ENCODE measurements around the gene MALRD1. TPM values are rescaled to one million over a fixed set of nuclear protein-coding genes. Genes with fewer than 3 reads are reported as not detected.
A peak's percentile ranks its signal among the peaks of the same experiment; 100 is the strongest.
"Not testable (repeated sequence)": the region's sequence is repeated elsewhere in the genome, so short reads cannot be mapped to it uniquely, and the experiment has no call there.

MALRD1 gene
- total RNA-seq, 1 donor from 2014 or later, result 0.40 TPM

GRCh38 chr10:19451937-19452336 is 403.3 kb downstream of the MALRD1 start:
- intact Hi-C loops (cut with DNase I), result no loop called here
- no peak for DNase-seq (ENCODE audit: low spot score)

DNA sequence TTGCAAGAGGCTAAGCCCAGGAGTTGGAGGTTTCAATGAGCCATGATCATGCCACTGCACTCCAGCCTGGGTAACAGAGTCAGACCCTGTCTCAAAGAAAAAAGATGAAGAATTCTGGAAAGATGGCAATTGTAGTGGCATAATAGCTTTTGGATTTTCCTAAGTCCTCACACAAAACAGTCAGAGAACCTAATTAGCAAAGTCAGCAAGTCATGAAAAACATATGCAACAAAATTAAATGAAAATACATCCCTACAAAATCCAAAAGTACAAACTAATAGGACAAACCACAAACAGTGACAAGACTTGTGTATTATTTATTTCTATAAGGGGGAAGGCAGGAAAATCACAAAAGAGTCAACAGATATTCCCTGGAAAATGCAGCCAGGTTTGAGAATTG is 405.4 kb downstream of the MALRD1 start:
- intact Hi-C loops (cut with DNase I), result no loop called here
- no peak for DNase-seq (ENCODE audit: low spot score)

- intact Hi-C loops (cut with DNase I), result no loop called here
Observed at GRCh38 chr10:19461588-19461987, 413.0 kb downstream of the MALRD1 start.

GRCh38 chr10:19466709-19467108 is 418.1 kb downstream of the MALRD1 start:
- no peak for DNase-seq (ENCODE audit: low spot score)
- intact Hi-C loops (cut with DNase I), result no loop called here

More at GRCh38 chr10:19461588-19461987, 413.0 kb downstream of the MALRD1 start:
- DNase-seq (ENCODE audit: low spot score), result no peak

DNA sequence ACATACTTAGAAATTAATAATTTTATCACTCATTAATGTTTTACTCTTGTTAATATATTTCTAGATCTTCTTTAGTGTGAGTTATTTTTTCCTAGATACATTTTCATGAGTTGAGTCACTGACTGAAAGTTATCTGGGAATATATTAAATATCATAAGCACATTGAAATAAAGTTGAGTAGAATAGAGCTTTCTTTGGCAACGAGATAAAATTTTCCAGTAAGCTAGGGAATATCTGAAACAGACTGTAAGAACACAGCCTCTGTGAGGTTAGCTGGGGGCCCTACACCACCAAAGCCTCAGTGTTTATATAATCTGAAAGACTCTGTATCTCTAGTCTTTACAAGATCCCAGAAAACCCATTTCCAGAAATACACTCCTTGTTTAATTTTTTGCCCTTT is 419.8 kb downstream of the MALRD1 start:
- intact Hi-C loops (cut with DNase I), result no loop called here
- DNase-seq (ENCODE audit: low spot score), result no peak

DNA sequence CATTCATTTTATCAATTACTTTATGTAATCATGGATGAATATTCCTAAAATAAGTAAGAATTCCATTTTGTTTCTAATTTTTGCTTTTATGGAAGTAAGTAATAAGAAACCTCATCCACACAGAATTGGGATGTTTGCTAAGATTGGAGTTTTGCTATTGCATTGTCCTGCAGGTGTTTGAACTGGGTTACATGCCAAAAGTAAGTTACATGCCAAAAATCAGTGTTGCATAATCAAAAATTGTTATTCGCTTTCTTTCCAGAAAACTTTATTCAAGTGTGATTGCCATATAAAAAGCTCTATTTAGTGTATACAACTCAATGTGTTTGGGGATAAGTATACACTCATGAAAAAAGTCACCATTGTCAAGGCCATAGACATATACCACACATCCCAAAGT is 420.9 kb downstream of the MALRD1 start:
- intact Hi-C loops (cut with DNase I), result no loop called here

GRCh38 chr10:19479854-19480253 is 431.3 kb downstream of the MALRD1 start:
- intact Hi-C loops (cut with DNase I), result no loop called here
- no peak for DNase-seq (ENCODE audit: low spot score)

More for the DNA sequence above, 420.9 kb downstream of the MALRD1 start:
- DNase-seq (ENCODE audit: low spot score), result no peak

DNA sequence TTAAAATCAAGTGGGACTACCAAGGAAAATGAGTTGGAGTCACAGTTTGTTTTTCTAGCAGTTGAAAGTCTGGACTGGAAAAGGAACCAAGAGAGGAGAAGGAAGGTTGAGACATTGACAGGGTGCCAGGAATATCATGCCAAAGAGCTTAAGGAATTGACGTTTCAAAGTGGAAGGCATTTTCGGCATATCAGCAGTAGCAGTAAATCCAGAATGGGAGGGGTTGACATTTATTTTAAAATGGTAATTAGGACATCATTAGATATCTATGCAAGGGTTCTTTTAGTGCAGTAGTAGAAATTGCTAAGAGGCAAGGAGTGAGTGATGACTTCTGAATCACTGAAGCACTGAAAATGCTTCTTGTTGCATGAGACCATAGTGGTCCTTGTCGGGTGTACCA is 431.8 kb downstream of the MALRD1 start:
- DNase-seq (ENCODE audit: low spot score), result no peak
- intact Hi-C loops (cut with DNase I), result no loop called here

DNA sequence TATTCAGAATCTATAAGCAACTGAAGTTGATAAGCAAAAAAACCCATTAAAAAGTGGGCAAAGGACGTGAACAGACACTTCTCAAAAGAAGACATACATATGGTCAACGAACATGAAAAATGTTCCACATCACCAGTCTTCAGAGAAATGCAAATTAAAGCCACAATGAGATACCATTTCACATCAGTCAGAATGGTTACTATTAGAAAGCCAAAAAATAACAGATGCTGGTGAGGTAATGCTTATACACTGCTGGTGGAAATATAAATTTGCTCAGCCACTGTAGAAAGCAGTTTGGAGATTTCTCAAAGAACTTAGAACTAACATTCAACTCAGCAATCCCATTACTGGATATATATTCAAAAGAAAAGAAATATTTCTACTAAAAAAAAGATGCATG is 434.8 kb downstream of the MALRD1 start:
- intact Hi-C loops (cut with DNase I), result no loop called here
- DNase-seq (ENCODE audit: low spot score), result no peak

GRCh38 chr10:19488592-19489280 is 440.1 kb downstream of the MALRD1 start:
- peak; percentile 74 for DNase-seq (ENCODE audit: low spot score)
- intact Hi-C loops (cut with DNase I), result no loop called here

GRCh38 chr10:19491166-19491565 is 442.6 kb downstream of the MALRD1 start:
- no peak for DNase-seq (ENCODE audit: low spot score)
- intact Hi-C loops (cut with DNase I), result no loop called here

GRCh38 chr10:19493917-19494316 is 445.3 kb downstream of the MALRD1 start:
- no peak for DNase-seq (ENCODE audit: low spot score)
- intact Hi-C loops (cut with DNase I), result no loop called here

DNA sequence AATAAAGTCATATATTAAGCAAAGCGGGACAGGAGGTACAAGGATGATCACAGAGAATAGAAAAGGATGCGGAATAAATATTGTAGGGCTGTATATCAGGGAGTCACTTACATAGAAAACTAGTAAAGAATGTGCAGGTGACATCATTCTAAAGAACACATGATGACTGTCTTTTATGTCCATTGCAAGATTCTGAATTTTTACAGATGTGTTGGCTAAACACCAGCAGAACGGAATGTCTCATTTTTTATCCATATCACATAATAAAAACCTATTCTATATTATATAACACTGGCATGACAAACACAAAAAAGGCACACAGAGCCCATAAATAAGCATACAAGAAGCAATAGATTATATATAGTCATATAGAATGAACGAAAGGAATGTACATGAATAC is 448.4 kb downstream of the MALRD1 start:
- no peak for DNase-seq (ENCODE audit: low spot score)
- intact Hi-C loops (cut with DNase I), result no loop called here

DNA sequence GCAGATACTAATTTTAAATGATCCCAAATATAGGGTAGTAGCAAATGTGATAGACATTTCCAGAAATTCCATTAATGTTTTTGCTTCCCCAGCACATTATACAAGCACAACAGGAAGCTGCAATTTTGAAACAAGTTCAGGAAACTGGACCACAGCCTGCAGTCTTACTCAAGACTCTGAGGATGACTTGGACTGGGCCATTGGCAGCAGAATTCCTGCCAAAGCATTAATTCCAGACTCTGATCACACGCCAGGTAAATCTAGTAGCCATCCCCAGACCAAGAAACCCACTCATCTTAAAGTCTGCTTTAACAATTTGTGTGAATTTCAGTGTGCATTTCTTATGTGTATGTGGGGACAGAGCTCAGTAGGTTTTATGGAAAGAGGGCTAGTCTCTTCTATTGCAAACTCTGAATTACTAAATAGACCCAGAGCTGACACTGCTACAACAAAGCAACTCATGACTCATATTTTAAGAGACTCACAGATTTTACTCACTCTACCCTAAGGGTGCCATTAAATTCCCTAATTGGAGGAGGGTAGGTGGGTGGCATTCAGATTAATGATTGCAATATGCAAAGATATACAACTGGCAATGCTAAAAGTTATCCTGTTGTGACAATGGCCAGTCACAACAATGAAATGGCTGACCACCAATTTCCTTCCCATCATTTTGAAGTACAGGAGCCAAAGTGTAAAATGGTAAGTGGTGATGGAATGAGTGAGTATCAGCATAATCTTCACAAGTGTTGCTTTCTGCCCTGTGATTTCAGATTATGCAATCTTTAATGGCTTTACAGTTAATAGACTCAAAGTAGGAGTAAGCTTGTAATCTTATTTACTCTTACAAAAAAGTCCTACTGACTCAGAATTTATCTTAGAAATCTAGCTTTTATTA is 450.0 kb downstream of the MALRD1 start:
- intact Hi-C loops (cut with DNase I), result no loop called here
- DNase-seq (ENCODE audit: low spot score), result no peak

- no peak for DNase-seq (ENCODE audit: low spot score)
- intact Hi-C loops (cut with DNase I), result no loop called here
Observed at GRCh38 chr10:19499291-19499770, 450.7 kb downstream of the MALRD1 start.

DNA sequence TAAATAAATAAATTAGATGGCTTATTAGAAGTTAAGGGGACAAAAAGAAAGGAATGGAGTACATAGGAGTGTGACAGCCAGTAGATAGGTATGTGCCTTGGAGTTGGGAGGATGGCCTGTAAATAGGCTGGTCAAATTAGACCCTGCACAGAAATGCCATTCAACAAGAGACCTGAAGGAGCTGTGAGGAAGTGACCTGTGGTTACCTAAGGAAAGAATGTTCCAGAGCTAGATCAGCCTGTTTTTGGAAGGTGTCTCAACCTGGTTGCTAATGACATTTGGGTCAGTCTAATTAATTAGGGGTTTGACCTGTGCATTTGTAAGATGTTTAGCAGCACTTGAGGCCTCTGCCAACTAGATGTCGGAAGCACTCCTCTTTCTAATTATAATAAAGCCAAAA is 452.4 kb downstream of the MALRD1 start:
- DNase-seq (ENCODE audit: low spot score), result no peak
- intact Hi-C loops (cut with DNase I), result no loop called here

- intact Hi-C loops (cut with DNase I), result no loop called here
Observed at GRCh38 chr10:19505320-19506312, 457.0 kb downstream of the MALRD1 start.

DNA sequence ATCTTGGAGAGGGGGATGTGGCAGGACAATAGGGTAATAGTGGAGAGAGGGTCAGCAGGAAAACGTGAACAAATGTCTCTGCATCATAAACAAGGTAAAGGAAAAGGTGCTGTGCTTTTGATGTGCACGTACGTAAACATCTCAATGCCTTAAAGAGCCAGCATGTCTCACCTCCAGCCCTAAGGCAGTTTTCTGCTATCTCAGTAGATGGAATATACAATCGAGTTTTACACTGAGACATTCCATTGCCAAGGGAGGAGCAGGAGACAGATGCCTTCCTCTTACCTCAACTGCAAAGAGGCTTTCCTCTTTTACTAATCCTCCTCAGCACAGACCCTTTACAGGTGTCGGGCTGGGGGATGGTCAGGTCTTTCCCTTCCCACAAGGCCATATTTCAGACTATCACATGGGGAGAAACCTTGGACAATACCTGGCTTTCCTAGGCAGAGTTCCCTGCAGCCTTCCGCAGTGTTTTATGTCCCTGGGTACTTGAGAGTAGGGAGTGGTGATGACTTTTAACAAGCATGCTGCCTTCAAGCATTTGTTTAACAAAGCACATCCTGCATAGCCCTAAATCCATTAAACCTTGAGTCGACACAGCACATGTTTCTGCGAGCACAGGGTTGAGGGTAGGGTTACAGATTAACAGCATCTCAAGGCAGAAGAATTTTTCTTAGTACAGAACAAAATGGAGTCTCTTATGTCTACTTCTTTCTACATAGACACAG is 461.6 kb downstream of the MALRD1 start:
- DNase-seq (ENCODE audit: low spot score); intact Hi-C loops (cut with DNase I): not testable (repeated sequence)

More at GRCh38 chr10:19505320-19506312, 457.0 kb downstream of the MALRD1 start:
- DNase-seq (ENCODE audit: low spot score), result no peak

DNA sequence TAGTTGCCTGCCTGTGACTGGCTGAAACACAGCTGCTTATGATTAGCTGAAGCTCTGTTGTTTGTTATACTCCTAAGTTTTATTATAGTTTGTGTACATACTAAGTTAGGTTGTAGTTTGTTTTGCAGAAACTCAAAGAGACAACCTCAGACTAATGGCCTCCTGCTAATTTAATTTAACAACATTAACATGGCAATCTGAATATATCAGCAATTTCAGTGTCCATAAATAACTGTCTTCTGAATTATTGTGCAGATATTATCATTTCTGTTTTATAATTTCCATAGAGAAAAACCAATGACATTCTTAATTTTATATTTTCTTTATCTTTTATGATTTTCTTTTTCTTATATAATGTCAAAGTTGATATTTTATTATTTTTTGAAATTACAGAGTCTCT is 469.5 kb downstream of the MALRD1 start:
- DNase-seq (ENCODE audit: low spot score), result no peak
- intact Hi-C loops (cut with DNase I), result no loop called here
